HG02870 (cell line): ENCODE data around the gene CCDC197.

Source experiments
- ATAC-seq: cut with Tn5 transposase; IDR thresholded peaks from one replicate; pipeline ENCODE4 v1.9.1; 2021; ENCODE audit warnings: mild to moderate bottlenecking, moderate library complexity; ENCODE audit not compliant: unreplicated experiment

The CCDC197 gene

DNA sequence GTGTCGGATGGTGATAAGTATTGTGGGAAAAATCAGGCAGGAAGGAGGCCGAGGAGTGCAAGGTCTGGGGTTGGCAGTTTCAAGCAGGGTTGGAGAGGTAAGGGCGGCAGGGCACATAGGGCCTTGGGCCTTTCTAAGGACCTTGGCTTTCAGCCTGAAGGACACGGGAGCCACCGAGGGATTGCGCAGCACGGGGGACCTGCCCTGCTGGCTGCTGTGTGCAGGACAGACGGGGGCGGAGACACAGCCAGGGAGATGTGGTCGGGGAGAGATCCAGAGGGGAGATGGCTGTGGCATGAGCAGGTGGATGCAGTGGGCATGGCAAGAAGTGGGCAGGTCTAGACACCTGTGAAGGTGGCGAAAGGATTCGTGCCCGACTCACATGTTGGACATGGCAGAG is 43.7 kb downstream of the CCDC197 start:
- no peak for ATAC-seq

DNA sequence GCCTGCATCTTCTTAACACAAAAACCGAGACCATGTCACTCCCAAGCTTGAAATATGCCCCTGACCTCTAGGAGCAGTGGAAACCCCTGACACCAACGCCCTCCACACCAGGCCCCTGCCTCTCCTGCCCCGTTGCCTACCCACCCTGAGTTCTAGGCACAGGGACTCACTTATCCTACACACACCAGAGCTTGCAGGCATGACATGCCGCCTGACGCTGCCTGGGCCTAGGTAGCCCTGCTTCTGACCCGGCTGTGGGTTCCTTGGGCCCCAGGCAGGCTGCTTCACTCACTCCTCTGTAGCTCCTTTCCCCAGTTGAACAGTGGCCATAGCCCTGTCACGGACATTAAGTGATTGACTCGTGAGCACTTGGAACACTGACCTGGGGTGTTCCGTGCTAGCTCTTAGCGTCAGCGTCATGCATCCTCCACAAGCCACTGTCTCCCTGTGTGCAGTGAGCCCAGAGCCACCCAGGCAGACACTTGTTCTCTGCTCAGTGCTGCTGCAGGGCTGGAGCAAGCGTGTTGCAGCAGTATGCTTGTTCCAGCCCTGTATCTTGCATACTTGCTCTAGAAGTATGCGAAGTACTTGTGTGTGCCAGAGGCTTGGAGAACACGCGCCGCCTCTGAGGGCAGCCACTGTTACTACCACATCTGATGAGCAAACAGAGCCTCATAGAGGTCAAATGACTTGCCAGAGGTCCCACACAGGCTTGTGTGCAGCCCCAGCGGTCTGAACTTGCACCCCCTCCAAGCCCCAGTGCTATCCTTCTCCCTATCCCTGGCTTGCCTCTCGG is 44.6 kb downstream of the CCDC197 start:
- no peak for ATAC-seq

GRCh38 chr14:94042433-94043091 is 45.5 kb downstream of the CCDC197 start:
- ATAC-seq, result no peak

- ATAC-seq, result no peak
These were observed 46.1 kb downstream of the CCDC197 start for GRCh38 chr14:94043111-94043755.

DNA sequence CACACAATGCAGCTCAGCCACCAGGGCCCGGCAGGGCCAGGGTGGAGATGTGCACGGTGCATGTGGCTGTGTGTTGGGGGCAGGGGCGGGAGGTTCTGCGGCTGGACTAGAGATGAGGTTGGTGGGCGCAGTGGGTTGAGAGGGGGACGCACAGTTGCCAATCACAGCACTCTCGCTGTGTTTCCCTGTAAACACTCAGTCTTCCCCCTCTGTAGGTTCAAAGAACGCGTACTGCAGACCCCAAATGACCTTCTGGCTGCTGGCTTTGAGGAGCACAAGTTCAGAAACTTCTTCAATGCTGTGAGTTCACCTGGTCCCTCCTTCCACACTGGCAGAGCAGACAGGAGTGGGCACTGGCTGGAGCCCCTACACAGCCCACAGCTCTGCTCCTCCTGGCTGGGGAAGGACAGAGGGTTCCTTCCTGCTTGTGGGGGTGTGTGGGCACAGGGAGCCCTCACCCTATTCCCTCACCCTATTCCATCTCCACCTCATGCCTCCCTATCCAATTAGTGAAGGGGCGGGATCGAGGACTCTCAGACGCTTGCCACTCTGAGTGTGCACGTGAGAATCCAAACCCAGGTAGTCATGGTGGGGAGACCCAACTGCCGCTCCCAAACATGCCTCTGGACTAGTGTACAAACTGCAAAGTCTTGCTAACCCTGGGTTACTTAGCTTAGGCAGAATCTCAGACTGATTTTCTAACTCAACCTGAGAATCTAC is 46.8 kb downstream of the CCDC197 start:
- ATAC-seq, result no peak

DNA sequence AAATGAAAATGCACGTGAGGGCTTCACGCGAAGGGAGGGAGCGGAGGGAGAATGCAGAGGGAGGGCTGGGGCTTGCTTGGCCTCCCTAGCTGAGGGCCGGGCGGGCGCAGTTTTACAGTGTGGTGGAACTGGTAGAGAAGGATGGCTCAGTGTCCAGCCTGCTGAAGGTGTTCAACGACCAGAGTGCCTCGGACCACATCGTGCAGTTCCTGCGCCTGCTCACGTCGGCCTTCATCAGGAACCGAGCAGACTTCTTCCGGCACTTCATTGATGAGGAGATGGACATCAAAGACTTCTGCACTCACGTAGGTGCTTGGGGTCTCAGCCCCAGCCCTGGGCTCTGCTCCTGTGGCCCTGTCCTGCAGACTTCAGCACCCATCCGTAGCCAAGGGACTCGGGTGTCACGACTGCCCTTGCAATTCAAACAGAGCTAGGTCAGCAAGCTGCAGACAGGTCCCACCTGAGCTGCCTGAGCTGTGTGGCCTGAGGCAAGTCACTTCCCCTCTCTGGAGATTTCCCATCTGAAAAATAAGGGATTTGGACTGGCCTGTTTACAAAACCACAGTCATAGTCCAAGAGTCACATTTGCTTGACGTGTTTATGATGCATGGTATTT is 47.5 kb downstream of the CCDC197 start:
- no peak for ATAC-seq

DNA sequence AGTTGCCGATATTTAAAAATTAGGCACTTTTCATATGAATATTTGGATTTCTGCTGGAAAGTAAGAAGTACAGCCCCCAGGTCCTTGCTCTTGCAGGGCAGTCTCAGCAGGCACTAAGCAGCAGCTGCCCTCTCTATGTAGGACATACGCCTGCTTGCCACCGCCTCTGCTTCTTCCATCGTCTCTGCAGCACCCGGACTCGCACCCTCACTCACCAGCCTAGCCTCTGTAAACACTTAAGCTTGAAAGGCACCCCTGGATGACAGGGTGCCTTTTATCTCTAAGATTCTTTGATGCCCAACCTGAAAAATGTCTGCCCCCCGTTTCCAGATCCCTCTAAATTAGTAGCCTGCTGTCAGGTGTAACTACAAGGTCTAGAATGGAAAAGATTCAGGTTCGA is 48.0 kb downstream of the CCDC197 start:
- no peak for ATAC-seq

- no peak for ATAC-seq
These were observed 48.7 kb downstream of the CCDC197 start for GRCh38 chr14:94045563-94046345.

GRCh38 chr14:94046696-94047250 is 49.7 kb downstream of the CCDC197 start:
- no peak for ATAC-seq

- no peak for ATAC-seq
These were observed 50.5 kb downstream of the CCDC197 start for GRCh38 chr14:94047581-94047980.

GRCh38 chr14:94048691-94049624 is 51.9 kb downstream of the CCDC197 start:
- ATAC-seq, result no peak

- no peak for ATAC-seq
These were observed 52.5 kb downstream of the CCDC197 start for GRCh38 chr14:94049625-94050023.

GRCh38 chr14:94050231-94050880 is 53.3 kb downstream of the CCDC197 start:
- no peak for ATAC-seq

- ATAC-seq, result no peak
These were observed 54.0 kb downstream of the CCDC197 start for GRCh38 chr14:94051115-94051514.

DNA sequence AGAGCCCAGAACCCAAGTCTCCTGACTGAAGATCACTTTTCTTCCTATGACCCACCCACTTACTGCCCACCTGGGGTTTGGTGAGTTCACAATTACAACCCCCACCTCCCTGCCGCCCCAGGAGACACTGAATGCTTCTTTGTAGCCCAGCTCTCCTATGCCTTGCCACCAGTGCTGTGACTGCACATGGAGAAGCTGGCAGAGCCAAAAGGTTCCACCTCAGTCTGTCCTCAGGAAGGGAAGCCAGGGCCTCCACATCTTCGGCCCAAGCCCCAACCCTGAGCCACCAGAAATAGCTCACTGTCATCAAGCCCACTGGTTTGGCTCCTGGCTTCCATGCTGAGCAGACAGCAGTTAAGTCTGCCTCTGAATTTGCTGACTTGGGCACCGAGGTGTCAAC is 54.7 kb downstream of the CCDC197 start:
- ATAC-seq, result no peak

DNA sequence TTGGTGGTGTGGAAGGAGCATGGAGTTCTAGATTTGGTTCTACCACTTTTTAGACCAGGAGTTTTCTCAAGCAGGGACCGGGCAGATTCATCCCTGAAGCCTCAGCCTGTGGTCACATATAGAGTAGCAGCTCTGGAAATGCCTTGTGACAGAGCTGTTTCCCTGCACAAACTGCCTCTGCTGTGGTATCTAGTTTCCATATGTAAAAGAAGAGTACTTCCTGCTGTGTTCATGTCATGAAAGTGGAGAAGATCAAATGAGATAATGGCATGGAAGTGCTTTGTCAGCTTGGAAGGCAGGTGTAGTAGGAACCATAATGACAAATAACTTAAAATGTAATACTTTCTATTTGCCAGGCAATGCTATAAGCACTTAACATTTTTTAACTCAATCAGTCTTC is 55.1 kb downstream of the CCDC197 start:
- ATAC-seq, result no peak

DNA sequence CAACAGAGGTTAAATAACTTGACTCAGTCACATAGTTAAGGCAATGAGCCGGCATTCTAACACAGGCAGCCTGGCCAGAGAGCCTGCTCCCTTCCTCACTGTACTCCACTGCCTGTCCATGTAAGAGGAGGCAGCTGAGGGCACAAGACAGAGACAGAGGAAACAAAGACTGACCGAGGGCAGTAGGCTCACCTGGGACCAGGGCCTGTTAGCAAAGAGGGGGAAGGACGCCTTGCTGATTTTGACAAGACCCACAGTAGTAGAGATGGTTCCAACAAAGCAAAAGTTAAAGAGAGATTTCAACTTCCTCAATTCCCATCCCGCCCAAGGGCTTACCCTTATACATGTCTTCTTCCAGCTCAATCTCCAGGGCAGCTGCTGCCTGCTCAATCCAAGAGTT is 55.6 kb downstream of the CCDC197 start:
- no peak for ATAC-seq

- ATAC-seq, result no peak
These were observed 57.3 kb downstream of the CCDC197 start for GRCh38 chr14:94054401-94054800.
